HG02938 (cell line): ENCODE results near the gene PCYT2.
"Not testable (repeated sequence)": the region's sequence is repeated elsewhere in the genome, so short reads cannot be mapped to it uniquely, and the experiment has no call there.

ENCODE experiments used
- ATAC-seq: cut with Tn5 transposase; IDR thresholded peaks from one replicate; pipeline ENCODE4 v1.9.1; 2021; ENCODE audit warnings: mild to moderate bottlenecking, moderate library complexity; ENCODE audit not compliant: unreplicated experiment

PCYT2 gene

DNA sequence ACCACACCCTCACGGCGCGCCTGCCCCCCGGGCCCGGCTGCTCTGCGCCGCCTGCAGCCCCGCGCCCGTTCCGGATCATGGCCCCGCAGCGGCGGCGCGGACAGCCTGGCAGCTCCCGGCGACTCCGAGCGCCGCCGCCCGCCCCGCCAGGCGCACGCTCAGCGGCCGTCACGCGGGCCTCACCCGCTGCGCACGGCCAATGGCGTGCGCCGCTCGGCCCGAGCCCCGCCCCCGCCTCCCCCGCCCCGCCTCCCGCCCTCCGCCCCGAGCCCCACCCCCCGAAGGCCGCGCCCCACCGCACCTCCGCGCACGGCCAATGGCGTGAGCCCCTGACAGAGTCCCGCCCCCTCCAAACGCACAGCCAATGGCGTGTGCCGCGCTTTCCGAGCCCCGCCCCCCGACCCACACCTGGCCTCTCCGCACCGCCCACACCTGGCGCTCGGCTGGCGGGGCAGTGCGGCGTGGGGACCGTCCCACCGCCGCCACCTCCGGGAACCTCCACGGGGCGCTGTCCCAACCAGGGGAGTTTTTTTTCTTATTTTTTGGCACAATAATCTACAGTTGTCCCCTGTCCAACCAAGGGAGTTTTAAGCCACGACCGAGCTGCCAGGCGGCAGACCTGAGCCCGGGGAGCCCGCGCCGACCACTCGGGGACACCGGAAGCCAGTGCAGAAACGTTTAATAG, at the start of gene PCYT2:
Gene PCYT2, minus strand, starts transcription at position 123 of the 685 bp plus-strand sequence. Its CDS starts 44 bp downstream, at position 79.
- ATAC-seq = peak; percentile 59

DNA sequence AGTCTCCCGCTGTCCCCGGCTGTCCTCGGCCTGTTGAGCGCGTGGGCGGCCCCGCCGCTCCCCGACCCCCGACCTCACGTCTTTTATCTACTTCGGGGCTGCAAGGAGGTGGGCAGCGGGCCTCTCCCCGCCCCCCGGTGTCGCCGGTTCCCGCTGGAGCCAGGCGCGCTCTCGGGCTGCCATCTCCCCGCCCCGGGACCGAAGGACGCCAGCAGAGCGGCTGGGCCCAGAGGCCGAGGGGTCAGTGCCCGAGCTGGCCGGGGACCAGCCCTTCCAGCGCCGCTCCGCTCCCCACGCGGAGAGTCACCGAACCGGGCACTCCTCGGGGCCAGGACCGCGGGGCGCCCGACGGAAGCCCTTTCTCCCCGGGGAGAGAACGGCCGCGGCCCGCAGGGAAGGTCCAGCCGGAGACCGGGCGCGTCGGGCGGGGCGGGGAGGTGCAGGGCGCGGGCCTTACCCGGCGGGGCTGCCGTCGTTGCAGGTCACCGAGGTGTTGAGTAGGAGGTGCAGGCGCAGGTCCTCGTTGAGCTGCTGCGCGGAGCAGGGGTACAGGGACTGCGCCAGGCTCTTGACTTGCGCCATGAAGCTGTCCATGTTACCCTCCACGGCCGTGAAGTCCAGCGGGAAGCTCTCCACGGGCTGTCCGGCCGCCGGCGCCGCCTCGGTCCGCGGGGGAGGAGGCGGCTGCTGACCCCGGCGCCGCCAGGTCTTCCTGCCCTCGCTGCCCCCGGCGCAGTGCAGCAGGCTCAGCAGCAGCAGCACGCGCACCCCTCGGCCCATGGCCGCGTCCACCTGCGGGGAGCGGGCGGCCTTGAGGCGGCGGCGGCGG, 49.1 kb upstream of the PCYT2 start:
- ATAC-seq = no peak

DNA sequence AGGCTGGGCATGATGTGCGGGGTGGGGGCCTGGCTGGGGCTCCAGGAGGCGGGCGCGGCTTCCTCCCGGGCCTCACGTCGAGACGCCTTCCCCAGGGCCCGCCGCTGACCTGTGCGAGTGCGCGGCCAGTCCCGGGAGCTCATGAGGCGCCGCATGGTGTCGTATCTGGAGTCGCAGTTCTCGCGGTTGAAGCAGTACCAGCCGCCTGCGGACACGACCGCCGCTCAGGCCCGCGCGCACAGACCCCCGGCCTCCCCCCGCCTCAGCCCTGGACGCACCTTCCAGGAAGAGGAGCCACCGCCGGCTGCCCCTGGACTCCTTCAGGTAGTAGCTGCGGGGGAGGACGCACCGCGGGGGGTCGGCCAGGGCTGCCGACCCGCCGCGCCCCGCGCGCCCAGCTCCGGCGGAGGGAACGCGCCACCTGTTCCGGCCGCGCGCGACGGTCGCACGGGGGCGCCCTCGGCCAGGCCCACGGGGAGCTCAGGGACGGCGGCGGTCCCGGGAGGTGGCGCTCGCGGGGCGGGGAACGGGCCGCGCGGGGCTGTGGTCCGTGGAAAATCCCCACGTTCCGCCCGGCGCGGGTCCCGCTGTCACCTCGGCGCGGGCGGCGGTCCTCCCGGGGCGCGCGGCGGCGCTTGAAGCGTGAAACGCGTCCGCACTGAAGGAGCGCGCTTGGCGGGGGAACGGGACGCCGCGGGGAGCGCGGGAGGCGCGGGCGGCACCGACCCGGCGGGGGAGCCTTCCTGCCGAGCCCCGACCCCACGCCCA, 48.3 kb upstream of the PCYT2 start:
- no peak for ATAC-seq

DNA sequence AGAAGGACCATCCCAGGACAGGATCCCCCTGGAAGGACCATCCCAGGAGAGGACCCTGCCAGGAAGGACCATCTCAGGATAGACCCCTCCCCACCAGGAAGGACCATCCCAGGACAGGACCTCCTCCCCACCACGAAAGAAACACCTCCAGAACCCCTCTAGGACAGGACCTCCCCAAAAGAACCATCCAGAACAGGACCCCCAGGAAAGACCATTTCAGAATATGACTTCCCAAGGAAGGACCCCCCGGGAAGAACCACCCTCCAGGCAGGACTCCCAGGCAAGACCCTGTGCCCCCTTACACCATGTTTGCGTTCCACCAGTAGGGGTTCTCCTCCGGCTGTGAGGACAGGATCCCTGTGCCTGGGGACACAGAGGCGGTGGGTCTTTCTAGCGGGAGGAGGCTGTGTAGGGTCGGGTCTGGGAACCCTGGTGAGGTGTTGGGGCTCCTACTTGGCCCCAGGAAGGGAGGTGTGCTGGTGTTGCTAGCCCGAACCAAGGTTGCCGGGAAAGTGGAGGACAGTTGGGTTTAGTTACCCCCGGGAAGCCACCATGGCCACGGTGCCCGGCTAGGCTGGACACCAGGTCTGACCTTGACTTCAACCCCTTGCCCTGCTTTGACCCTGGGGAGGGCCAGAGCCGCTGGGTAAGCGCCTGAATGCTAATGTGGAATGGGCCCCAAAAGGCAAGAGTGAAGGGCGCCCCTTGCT, 47.6 kb upstream of the PCYT2 start:
- ATAC-seq = no peak

DNA sequence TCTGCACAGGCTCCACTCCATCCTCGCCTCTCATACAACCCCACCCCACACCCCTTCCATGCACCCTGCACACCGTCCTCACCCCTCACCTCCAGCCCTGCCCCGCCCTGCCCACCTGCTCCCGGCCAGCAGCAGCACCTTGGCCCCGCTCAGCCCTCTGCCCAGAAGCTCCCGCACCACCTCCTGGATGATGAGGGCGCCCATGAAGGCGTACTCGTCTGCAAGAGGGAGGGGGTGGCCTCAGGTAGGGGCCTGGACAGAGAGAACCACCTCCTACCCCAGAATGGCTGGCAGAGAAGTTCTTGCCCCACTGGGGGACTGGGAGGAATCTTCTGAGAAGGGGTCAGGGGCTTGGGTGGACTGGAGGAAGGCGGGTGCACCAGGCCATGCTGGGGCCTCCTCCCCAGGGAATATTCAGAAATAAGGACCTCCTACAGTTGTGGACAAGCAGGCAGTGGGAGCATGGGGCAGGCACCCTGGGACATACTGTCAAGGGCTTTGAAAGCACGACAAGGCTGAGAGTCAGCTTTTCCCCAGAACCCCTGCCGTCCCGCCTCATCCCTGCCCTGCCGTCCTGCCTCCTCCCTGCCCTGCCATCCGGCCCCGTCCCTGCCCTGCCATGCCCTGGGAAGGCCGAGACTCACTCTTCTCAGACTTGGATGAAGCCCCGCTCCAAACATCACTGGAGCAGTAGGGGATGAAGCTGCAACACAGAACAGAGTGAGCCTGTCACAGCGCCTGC, 46.7 kb upstream of the PCYT2 start:
- no peak for ATAC-seq

DNA sequence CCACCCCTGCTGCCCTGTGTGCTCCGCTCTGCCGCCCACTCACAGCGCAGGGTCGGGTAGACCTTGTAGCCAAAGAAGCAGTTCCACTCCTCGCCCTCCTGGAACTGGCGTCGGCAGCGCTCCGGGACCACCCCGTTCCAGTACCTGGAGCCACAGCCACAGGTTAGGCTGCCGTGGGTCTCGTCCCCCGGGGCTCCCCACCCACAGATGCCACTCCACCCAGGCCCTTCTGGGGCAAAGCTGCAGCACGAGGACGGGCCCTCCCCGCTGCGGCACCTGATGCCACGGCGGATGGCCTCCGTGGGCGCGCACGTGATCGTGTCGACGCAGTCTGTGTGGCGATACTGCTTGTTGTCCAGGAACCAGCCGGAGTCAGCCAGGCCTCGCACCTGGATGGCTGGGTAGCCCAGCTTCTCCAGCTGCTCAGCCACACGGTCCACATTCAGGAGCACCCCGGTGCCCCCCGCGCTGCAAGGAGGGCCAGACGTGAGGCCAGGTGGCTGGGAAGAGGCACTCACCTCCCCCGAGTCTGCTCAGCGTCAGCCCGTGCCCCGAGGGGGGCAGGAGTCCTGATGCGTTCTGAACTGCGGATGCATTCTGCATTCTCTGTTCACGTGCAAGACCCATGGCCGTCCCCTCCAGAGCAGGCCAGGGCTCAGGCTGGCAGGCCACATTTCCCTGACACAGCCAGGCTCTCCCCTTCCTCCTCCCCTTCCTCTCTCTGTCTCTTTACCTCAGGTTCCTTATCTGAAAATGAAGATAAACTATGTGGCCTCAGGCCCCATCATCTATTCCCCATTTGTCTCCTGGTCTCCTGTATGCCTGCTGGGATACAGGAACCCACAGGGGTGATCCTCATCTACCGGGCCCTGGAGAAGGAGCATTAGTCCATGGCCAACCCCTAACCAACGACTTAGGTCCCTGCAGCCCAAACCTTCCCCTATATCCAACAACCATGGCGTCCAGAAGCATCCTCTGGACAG, 45.7 kb upstream of the PCYT2 start:
- ATAC-seq = no peak

DNA sequence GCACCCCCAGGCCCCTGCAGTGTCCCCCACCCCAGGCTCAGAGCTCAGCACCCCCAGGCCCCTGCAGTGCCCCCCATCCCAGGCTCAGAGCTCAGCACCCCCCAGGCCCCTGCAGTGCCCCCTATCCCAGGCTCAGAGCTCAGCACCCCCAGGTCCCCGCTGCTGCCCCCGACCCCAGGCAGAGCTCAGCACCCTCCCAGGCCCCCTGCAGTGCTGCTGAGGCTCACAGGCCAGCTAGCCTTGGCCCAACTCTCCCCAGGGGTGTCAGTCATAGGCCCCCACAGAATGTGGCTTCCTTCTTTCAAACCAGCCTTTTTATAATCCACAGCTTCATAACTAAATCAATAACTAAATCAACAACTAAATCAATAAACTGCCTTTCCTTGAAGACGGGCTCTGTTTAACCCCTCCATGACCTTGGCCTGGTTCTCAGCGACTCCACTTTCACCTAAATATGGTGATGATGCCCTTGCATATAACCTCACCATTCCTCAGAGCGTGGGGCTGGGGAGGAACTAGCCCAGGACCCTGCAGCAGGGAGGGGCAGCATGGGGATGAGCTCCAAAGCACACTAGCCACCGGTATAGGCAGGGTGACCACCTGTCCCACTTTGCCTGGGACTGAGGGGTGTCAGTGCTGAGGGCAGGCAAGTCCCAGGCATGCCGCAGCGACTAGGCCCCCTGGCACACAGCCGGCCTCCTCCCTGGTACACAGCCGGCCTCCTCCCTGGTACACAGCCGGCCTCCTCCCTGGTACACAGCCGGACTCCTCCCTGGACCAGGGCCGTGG, 44.8 kb upstream of the PCYT2 start:
- no peak for ATAC-seq

DNA sequence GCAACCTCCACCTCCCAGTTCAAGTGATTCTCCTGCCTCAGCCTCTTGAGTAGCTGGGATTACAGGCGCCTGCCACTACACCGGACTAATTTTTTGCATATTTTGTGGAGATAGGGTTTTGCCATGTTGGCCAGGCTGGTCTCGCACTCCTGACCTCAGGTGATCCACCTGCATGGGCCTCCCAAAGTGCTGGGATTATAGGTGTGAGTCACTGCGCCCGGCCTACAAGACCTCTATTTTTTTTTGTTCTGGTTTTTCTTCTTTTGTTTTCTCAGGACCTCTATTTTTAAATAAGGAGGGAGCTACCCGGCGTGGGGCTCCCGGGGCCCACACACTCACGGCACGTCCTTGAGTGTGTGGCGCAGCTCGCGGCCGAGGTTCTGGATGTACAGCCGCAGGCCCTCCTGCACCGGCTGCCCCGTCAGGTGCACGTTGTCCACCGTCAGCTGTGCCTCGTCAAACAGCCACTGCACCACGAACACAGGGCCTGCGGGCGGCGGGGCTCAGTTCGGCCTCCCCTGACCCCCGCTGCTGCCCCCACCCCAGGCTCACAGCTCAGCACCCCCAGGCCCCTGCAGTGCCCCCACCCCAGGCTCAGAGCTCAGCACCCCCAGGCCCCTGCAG, 44.0 kb upstream of the PCYT2 start:
- ATAC-seq = no peak

DNA sequence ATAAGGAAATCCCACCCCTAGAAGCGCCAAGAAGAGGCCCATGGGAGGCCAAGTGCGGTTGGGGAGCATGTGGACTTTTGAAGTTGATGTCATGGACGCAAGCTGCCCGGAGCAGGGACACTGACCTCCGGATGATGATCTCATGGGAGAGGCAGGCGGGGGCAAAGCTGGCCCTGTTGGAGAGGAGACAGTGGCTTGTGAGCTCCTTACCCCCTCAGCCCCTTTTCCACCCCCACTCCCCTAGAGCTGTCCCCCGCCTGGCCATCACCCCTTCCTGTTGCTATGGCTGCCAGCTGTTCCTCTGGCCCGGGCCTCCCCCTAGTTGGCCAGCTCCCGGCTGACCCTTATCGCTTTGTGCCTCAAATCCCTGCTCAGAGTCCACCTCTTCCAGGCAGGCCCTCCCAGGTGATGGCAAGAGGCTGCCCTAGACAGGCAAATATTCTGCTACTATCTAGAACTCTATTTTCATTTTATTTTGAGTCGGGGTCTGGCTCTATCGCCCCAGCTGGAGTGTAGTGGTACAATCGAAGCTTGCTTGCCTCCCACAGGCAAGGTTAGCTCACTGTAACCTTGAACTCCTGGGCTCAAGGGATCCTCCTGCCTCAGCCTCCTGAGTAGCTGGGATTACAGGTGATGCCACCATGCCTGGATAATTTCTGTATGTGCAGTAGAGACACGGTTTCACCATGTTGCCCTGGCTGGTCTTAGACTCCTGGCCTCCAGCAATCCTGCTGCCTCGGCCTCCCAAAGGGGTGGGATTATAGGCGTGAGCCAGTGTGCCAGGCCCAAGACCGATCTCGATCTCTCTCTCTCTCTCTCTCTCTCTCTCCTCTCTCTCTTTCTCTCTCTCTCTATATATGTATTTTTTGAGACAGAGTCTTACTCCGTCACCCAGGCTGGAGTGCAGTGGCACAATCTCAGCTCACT, 43.2 kb upstream of the PCYT2 start:
- ATAC-seq = no peak

DNA sequence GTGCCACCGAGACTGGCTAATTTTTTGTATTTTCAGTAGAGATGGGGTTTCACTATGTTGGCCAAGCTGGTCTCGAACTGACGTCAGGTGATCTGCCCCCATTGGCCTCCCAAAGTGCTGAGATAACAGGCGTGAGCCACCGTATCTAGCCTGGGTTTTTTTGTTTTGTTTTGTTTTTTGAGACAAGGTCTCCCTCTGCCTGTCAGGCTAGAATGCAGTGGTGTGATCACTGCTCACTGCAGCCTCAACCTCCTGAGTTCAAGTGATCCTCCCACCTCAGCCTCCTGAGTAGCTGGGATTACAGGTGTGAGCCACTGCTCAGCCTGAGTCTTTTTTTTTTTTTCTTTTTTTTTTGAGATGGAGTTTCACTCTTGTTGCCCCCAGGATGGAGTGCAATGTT, 42.2 kb upstream of the PCYT2 start:
- not testable (repeated sequence) for ATAC-seq

DNA sequence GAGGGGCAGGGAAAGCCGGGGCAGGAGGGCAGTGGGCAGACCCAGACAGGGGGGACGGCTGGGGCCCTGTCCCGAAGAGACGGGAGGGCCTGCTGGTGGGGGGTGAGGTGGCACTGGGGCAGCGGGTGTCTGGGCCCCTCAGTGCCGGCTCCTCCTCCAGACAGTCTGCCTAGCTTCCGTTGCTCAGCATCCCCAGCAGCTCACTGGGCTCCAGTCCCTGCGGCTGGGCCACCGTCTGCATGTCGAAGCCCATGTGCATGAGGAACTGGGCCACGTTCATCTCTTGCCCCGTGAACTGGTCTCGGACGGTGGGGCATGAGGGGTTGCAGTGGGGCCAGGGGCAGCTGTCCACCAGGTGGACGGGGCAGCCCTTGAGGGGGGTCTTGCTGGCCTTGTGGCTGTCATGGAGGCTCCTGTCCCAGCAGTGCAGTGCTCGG, 41.6 kb upstream of the PCYT2 start:
- ATAC-seq = no peak

DNA sequence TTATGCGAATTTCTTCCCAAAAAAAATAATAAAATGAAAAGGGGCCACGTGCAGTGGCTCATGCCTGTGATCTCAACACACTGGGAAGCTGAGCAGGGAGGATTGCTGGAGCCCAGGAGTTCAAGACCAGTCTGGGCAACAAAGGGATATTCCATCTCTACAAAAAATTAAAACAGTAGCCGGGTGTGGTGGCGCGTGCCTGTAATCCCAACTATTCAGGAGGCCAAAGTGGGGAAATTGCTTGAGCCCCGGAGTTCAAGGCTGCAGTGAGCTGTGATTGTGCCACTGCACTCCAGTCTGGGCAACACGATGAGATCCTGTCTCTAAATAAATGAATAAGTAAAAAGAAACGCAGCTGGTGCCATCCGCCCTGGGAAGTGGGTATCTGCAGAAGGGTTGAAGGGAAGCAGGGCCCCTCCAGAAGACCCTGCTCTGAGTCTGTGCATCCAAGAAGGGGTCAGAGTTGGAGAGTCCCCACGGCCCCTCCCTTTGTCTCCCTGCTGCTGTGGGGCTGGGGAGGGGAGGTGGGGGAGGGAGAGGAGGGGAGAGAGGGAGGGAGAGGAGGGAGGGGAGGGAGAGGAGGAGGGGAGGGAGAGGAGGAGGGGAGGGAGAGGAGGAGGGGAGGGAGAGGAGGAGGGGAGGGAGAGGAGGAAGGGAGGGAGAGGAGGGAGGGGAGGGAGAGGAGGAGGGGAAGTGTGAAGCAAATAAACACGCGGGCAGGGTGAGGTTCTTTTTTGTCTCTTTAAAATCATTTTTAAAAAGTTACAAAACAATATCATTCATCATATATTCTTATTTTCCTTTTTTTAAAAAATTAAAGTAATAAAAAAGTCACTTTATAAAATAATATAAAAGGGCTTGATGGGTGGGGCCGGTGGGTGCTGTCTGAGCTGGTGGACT, 40.8 kb upstream of the PCYT2 start:
- ATAC-seq = no peak

DNA sequence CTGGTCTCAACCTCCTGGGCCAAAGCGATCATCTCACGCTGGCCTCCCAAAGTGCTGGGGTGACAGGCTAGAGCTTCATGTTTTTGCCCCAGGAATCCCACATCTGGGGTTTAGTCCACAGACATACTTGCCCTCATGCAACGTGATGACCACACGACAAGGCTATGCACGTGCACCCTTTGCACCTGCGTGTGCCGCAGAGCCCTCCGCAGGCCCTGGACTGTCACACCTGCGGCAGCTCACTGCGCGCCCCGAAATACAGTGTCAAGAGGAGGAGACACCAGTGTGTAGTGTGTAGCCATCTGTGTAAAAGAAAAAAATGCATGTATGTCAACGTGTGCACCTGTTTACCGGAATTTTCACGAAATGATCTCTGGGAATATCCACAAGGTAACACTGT, 39.3 kb upstream of the PCYT2 start:
- no peak for ATAC-seq

DNA sequence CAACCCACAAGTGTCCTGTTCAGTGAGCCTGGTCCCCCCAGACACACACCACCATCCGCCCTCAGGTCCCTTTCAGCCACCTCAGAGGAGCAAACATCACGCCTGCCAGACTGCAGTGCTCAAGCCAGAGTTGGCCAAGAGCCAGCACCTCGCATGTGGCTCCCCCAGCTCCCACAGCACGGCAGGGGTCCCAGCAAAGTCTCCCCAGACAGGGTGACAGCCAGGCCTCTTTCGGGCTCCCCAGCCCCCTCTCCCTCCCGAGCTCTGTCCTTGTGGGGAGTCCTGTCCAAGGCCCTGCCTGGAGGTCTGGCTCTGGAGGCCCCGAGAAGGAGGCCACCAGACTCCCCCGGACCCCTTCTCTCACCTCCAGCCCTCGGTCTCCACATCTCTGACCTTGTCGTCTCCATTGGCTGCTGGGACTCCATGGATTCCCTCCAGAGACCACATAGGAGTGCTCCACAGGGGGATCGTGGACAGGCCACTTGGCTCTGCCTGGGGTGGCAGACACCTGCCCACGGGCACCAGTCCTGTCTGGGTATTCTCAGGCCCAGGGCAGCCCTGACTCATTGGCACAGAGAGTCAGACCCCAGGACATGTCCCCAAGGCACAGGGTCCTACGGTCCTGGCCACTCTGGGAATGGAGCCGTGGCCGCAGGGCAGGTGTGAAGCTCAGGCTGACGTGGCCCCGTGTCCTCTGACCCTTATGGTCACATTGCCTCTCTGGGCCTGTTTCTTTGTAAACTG, 37.6 kb upstream of the PCYT2 start:
- no peak for ATAC-seq

DNA sequence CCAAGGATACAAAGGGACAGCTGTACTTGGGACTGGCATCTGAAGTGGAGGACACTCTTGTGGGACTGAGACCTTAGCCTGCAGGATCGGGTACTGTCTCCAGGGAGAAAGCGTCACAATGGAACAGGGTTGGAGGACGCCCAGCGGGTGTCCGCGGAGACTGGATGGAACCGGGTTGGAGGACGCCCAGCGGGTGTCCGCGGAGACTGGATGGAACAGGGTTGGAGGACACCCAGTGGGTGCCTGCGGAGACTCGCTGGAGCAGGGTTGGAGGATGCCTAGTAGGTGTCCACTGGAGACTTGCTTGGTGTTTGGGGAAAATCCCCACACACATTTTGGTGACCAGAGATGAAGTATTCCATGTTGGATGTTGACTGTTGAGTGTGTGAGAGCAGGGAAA, 36.0 kb upstream of the PCYT2 start, which contains the start of gene MYADML2:
Gene MYADML2, minus strand, starts transcription at position 45 of the 400 bp plus-strand sequence. CDS start 5,492 bp downstream, outside the sequence.
- no peak for ATAC-seq
